ENCODE measurements around the gene FAM53B.

FAM53B gene

DNA sequence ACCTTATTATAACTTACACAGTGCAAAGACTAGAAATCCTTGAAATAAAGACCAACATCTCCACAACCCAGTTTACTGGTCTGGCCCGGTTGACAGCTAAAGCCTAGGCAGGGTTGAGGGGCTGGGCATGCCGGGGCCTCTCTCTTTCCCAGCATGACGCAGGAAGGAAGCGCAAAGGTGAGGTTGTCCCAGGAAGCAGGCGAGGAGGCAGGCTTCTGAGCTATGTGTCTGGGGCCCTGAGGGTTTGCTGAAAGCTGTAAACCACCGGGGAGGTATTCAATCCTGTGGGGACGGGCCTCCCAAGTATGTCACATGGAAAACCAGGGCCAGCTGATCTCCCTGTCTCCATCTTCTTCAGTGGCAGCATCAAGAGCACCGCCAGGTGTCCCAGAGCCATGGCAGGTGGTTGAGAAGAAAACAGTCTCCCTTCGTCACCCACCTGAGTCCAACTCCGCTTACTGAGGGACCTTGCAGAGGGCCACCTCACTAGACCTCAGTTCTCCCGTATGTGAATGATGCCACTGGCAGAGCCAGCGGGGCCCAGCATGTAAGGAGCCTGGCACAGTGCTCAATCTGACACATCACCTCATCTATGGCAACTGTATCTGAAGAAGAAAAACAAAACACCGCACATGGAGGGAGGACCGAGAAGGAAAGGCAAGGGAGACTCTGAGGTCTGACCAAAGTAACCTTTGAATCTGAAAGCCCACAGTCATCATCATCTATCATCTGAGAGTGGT, 49.5 kb downstream of the FAM53B start:
- no peak for DNase-seq

DNA sequence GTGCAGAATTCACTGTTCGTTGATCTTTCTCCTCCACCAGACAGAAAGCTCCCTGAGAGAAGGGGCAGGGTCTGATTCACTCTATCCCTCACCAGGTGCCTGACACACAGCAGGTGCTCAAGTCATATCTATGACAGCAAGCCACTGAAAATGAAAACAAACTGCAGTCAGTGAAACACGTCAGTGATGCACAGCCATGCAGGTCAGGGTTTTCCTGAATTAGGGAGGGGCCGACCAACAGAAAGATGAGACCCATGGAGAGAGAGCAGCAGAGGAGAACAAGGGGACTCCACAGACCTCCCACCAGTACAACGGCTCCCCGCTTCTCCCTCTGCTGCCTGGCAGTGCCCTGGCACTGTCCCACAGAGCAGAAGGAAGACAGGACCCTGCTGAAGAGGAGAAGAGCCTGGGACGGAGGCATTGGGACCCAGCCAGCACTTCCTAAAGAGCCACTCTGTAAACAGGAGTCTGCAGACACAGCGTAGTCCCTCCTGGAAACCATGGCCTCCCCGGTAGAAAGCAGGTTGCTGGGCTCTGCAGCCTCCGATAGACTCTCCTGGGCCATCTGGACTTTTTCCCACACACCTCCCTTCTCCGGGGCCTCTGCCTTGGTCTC, 50.3 kb downstream of the FAM53B start:
- no peak for DNase-seq

DNA sequence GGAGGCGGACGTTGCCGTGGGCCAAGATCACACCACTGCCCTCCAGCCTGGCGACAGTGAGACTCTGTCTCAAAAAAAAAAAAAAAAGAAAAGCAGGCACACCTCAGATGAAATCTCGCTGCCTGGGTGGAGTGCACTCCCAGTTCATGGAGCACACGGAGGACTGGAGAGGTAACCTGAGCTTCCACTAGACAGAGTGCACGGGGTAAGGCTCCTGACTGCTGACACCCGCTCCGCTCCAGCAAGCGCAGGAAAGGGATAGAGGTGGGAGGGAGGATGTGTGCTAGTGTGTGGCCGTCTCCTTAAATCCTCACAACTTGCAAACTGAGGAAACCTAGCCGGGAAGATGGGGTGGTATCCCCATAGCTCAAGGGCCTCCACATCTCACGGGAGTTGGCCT, 50.8 kb downstream of the FAM53B start:
- DNase-seq: no peak

DNA sequence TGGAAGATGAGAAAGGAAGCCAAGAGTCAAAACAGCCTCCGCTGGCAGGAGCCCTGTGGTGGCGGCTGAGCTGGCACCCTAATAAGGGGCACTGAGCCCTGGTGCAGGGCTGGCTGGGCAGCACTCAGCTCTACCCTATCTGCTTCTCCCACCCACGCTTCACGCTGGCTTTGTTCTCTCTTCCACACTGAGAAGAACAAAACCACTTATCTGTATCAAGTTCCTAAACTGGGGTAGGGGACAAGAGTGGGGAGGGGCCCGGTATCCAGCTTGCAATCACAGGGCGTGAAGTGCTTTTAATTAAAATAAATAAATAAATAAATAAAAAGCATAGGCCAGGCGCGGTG, 52.1 kb downstream of the FAM53B start:
- DNase-seq: no peak

DNA sequence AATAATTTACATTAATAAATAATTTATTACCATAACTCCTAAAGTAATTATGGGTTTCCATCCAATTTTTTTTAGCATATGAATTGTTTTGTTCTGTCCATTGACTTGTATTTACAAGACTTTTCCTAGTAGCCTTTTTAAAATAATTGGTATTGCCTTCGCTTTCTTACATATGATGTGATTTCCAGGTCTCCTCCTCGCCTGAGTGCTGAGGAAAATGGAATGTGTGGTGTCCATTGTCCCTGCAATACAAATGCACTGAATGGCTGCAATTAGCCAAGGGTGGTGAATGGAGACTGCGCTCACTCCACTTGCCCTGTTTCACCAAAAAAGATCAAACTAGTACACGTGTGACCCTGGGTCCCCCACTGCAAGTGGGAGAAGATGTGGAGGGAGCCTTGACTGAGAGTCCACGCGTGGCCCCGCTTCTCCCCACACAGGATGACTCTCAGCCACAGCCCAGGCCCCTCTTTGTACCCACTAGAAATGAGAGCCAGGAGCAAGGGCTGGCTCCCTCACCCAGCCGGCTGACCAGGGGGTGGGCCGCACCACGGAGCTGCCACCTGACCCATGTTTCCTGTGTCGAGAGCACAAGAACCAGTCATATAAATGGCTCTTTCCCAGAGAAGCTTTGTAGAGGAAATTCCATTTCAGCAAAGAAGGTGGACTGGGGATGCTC, 52.6 kb downstream of the FAM53B start:
- DNase-seq: no peak

DNA sequence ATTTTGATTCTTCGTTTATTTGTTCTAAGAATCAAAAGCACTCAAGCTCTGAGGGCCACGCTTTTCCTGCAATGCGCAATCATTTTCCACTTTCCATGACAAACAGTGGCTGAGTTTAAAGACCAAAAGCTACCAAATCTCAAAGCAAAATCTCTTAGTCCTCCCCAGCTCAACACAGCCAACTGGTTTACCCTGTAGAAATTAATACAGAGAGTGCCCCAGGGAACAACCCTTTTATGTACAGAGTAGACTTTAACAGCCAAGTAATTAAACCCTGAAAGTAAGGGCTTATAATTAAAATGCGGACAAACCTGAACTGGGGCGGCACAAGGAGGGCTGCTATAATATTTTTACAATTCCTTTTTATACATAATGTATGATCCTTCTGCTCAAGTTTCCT, 53.2 kb downstream of the FAM53B start:
- no peak for DNase-seq

DNA sequence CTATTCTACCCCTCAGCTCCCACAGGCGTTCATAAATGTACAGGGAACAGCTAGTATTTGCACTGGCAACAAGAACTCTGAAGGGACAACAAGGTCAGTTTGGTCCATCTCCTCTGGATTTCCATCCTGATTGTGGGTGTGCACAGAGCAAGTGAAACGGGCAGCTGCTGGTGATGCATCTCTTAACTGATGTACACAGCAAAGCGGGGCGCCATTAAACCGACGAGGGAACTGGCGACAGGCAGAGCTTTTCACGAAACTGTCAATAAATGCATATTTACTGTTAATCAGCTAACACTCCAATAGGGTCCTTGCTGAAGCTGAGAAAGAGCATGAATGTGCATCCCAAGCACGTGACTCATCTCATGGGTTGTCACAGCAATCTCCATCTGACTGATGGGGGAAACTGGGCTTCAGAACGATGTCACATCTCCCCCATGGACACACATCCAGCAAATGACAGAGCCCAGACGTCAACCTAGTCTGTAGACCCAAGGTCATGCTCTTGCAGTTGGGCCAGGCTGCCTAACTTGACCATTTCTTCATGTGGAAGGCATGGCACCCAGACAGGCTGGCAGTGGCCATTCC, 54.2 kb downstream of the FAM53B start:
- no peak for DNase-seq

DNA sequence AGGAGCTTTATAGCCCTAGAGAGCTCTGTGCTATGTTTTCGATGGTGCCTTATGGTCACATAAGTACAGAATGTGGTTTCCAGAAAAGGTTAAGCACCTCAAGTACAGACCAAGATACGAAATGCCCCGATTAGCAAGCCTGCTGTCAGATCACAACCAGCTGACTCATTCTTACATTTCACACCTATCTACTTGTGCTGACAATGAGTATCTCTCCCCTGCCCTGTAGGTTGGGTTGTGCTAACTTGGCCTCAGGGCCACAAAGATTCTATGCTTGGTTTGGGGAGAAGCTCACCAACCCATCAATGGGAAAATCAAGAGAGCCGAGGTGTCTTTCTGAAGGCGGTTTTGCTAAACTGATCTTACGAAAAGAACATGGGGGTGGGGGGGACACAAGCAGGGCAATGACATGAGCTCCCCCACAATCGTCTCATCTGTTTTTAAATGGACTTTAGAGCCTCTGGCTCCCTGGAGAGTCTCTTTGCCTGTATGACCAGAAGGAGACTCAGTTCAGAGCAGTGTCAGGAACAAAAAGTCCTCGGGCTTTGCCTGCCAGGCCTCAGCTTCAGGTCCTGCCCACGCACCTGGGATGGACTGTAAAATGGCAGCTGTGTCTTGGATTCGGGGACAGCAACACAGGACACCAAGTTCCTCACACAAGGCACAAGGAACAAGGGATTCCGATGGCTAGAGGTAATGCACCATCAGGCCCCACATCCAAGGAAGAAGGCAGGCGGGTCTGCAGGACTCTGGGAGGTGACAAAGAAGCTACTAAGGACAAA, 55.1 kb downstream of the FAM53B start:
- peak; percentile 33 for DNase-seq

DNA sequence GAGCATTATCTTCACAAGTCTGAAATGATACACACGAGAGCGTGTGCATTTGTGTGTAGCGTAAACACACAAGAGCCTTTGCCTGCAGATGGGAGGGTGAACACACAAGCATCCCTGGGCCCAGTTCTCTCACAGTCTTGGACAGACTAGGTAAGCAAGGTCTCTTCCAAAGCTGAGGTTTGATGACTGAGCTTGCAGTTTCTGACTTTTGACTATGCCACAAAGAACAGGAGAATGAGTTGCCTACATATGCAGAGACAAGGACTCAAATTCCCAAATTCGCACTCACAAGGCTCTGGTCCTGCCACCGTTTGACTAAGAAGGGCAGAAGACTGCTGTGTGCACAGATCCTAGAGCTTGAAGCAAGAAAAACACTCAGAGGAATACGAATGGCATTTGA, 55.8 kb downstream of the FAM53B start:
- no peak for DNase-seq

DNA sequence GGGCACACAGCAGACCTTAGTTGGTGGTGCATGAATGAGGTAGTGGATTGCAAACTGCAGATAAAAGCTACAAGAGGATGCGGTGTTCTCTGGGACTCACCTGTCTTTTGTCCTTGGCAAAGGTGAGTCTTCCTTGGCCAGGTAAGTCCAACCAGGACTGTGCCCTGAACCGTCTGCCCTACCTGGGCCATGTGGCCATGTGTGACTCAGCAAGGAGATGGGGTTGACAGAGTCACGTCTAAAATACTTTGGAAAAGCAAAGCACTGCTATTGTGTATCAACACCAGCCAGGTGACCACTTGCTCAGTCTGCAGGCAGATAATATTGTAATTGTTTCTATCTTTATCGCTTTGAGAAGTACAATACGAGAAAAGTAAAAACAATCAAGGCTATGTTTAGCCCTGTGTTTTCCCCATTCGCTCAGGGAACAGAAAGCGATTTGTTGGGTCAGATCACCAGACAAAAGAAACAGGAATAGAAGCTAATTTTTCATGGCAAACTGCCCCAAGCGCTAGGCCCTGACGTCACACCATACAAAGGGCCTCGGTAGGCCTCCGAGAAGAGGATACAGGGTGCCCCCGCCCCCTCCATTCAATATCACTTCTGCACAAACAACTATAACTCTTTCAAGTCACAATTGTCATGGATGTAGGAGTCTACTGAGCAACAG, 57.3 kb downstream of the FAM53B start:
- DNase-seq: no peak

DNA sequence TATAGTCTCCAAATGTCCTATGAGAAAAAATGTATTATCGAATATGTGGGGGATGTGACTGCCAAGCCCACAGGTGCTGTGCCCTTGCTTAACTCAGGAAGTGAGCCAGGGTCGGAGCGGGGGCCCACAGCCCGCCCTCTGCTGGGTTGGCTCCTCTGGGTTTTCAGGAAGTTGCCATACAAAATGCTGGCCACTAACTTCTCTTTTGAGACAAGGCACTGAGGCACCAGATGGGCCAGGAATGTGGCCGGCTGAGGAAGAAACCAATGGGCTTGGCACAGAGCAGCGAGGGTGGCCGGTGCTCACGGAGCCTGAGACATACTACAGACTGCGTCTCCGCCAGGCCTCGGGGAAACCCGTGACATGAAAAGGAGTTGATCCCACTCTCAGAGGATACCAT, 58.9 kb downstream of the FAM53B start:
- no peak for DNase-seq

DNA sequence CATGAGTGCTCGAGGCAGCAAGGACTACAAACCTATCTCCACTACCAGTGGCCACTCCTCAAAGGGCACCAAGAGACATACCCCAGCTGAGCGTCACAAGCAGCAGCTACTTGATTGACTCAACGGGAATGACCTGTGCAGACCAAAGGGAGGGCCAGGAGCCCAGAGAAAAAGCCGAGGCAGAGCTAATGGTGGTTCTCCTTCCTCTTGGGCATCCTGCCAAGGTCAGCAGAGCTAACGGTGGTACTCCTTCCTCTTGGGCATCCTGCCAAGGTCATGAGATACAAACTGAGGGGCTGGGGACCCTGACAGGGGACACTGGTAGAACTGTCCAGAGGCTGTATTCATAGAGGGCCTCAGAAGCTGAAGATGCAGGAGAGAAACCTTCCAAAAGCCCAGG, 60.4 kb downstream of the FAM53B start:
- no peak for DNase-seq

DNA sequence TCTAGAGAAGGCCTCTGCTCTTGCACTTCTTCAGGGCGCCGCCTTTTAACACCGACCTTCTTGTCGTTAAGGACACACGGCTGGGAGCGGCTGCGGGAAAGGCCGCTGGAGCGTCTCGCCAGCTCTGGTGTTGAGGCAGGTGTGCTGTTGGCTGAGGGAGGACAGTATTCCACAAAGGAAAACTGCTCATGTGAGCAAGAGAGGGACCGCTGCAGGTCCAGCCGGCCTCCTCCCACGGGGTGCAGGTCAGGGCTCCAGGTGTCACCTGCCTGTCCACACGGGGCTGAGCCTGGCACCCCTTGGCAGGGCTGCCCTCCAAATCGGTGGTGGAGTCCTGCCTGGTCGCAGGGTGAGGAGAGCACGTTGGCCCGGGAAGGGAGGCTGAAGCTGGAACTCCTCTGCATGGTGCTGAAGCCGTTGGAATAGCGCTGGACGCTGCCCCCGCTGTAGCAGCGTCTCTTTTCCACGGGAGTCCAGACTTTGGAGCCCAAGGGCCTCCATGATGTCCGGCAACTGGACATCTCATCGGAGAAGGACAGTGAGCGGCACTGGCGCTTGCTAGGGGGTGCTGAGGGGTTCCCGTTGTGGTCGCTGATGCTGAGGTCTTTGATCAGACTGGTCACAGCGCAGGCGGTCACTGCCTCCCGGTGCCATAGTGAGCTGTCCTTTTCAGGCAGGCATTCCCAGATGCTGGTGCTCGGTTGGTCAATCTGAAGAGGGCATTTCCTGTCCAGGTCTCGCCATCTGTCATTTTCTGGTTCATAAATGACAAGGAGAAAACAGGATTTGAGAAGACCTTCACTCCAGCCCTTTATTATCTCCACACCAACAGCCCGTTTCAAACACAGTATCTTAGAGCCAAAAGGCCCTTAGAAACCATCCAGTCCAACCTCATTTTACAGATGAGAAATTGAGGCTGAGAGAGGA, 62.3 kb downstream of the FAM53B start:
- no peak for DNase-seq

DNA sequence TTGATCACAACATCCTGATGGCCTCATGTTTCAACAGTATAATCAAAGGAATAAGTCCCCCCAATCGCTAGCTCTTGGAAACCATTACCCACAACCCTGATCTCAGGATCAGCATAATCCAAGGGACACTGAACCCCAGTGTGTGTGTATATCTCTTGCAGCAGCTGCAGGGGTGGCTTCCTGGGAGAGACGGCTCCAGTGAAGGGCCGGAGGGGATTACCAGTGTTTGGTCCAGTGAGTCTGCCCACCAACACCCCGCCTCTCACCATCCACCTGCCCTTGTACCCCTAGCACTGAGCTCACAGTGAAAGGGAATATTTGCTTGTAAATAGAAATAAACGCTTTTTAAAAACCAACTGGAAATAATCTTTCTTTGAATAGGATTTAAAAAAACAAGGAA, 63.1 kb downstream of the FAM53B start:
- DNase-seq: no peak

DNA sequence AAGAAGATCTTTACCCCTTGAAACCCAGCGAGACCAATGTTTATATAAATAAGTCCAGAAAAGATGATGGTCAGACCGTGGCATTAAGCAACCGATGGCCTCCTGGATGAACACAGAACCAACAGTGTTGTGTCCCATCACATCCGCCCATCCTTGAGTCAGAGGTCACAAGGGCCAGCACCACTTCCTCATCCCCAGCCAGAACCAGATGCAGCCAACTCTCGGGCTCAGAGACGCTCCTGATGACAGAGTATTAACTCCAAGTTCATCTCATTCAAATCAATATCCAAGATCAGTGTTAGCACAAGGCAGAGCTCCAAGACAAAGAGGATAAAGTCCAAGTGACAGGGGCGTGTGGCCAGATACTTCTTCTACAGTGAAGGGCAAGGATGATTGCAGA, 63.5 kb downstream of the FAM53B start:
- DNase-seq: no peak

DNA sequence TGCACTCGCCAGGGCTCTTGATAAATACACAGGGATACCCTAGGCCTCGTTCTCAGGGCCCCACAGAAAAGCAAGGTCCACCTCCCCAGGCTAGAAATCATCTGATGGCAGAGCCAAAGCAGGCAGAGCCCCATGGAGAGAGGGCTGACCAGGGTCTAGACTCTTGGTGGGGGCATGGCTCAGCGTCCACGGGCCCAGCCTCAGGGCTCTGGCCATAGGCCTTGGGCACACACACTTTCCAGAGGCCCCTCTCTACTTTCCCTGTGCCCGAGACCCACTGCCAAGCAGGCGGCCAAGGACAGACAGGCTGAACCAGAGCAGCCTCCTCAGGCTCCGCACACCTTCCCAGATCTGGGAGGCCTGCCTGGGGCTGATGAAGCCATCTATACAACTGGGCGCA, 64.8 kb downstream of the FAM53B start:
- no peak for DNase-seq

DNA sequence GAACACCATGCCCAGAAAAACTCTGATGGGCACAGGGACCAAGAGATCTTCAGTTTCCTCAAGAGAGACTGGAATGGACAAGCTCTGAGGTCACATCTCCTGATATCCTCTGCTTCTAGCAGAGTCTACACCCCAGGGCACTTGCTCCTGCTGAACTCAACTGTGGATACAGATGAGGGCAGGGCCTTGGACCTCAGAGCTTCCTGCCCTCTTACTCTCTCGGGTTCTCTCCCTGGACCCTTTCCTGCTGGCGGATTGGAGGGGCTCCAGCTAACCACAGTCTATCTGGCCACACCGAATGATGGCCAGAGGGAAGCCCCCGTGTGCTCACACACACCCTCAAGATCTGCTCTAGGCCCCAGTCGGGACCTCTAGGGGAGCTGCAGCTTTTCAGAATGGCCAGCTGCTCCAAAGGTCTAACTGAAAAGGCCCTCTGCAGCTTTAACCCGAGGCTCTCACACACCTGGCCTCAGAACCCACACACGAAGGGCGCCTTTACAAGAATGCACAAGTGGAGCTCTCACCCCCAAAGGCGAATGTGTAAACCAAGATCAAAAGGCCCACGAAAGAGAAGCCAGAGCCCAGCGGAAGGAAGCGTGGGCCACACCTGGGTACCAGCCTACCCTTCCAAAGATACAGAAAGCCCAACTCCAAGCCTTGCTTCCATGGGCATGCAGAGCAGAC, 65.5 kb downstream of the FAM53B start:
- no peak for DNase-seq

DNA sequence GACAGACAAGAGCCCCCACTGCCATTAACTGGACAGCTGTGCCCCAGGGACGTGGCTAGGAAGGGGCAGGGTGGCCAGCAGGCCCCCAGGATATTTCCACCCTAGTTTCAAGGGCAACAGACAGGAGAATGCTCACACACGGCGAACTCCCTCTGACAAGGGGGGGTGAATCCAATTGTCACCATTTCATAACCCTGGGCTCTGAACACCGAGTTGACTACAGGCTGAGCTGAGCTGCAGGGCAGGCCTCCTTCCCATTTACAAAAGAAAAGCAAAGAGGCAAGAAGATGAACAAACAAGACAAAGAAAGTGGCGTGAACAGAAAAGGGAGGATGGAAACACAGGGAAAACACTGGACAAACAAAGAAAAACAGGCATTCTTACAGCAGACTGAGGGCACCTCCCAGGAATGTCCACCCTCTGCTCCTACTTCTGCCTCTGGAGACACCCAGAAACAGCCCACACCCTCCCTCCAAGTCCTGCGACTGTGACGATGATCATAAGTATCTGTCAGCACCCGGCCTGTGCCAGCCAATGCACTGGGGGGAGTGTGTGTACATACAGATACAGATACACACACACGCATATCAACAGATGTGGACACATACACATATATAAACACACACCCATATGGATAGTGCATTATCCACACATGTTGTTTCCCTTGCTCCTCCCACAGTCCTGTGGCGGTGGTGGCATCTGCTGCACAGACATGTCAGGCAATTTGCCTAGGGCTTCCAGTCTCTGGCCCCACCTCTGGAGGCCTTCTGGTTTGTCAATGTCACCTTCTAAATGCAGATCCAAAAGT, 66.2 kb downstream of the FAM53B start:
- DNase-seq: no peak

DNA sequence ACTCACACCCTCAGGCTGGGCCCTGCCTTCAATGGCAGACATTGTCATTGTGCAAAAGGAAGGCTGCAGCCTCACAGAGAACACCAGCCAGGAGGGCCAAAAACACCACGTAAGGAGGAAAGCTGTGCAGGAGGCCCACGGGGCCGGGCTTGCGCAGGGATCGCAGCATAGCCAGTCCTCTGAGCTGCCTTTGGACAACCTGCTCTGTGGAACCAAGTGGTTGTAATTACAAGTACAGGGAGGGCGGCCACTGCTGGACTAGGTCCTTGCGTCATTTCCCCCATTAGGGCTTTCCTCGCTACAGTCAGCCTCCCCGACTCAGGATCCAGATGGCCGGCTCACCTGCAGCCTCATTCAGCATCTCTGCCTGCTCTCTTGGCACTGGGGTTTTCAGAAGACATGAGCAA, 66.9 kb downstream of the FAM53B start:
- no peak for DNase-seq

DNA sequence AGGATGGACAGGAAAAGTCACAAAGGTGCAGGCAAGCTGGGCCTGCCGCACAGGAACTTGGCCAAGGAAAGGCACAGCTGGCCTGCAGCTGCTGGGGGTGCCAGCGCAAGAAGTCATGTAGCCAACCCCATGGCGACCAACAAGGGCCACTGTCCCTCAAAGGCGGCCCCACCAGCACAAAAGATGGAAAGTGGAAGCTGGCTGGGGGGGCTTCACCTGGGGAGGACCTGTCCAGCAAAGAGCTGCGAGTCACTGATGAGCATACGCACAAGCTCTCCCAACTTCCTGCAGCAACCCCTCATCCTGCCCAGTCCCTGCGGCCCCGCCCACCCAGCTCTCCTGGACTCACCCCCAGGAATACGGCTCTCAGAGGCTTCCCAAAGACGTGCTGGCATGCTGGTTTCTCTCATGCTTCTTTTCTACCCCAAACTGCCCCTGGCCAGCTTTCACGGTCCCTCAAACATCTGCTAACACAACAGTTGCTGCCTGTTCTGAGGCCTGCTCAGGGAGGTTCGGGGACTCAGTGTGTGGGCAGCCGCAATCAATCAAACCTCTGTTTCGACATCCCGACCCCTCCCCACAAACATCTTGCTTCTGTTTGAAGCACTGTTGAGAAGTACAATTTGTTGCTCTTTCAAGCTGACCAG, 67.6 kb downstream of the FAM53B start:
- DNase-seq: no peak
